GM19397 (cell line): Measurements from ENCODE around the gene LYRM2.
A peak's percentile ranks its signal among the peaks of the same experiment; 100 is the strongest.

Source experiments
- ATAC-seq: cut with Tn5 transposase; IDR thresholded peaks from one replicate; pipeline ENCODE4 v1.9.1; 2021; ENCODE audit warnings: mild to moderate bottlenecking, moderate library complexity; ENCODE audit not compliant: unreplicated experiment

LYRM2 gene

DNA sequence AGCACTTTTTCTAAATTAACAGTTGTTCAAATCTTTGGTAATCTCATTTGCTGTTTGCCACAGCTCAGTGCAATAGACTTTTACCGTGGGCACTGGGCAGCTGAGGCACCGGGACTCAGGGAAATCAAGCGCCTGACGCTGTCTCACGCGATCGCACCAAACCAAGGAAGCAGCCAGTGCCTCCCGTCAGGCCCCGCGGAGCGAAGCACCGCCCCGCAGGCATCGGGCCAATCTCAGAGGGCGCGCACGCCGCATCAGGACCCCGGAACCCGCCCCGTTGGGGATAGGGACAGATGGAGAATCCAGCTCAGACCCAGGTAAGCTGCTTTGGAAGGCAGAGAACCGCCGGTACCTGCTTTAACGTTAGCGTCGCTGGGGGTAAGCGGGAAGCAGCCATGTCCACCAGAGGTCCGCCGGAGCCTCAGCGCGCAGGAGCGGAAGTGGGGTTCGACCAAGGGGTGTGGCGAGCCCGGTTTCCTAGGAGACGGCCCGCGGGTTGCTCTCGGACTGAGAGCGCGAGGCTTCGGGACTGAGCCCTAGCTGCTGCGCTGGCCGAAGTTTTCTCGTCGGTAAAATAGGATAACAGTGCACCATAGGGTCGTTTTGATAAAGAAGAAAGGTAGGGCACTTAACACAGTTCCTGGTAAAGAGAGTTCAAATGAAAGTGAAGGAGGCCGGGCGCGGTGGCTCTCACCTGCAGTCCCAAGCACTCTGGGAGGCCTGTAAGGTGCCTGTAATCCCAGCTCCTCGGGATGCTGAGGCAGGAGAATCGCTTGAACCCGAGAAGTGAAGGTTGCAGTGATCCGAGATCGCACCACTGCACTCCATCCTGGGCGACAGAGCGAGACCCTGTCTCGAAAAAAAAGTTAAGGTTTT, at the start of gene LYRM2:
Gene LYRM2, minus strand, starts transcription at position 428 of the 876 bp plus-strand sequence. Its CDS starts 31 bp downstream, at position 397.
- ATAC-seq: peak; percentile 98

GRCh38 chr6:89688328-89688727, 49.8 kb upstream of the LYRM2 start:
- no peak for ATAC-seq

DNA sequence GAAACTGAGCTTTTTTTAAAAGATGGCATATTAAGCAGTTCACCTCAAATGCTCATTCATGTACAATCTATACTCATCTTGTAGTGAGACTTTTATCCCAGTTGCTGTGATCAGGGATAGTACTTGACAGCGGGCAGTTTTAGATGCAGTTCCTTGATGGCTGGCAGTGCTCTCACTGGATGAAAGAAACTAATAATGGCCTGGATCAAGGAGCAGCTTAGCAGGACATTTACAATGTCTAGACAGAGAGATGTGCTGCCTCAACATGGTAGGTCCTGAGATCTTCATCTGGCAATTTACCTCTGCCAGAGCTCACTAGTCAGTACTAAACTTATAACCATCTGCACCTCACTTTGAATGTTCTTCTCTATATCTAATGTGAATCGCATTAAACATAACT, 46.8 kb upstream of the LYRM2 start:
- ATAC-seq: no peak

DNA sequence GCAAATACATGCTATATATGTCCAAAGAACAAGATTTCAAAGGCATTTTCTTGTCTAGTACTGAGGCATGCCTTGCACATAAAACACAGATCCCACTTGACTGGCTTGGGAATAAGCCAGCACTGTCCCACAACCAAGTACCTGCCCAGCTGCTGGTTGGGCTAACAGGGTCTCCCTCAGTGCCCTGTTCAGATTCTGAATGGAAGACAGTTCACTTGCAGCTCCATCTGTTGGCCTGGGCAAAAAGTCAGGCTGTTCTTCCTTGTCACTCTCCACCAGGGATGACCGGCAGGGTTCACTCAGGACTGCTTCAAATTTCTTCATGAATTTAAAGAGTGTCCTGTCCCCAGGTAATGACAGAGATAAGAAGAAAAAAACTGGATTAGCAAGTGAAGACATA, 44.4 kb upstream of the LYRM2 start:
- ATAC-seq: no peak

- no peak for ATAC-seq
These were observed 43.5 kb upstream of the LYRM2 start for GRCh38 chr6:89681983-89682564.

GRCh38 chr6:89680551-89680950, 42.0 kb upstream of the LYRM2 start:
- ATAC-seq: no peak

GRCh38 chr6:89680150-89680549, 41.6 kb upstream of the LYRM2 start:
- no peak for ATAC-seq

- ATAC-seq: no peak
These were observed 40.9 kb upstream of the LYRM2 start for GRCh38 chr6:89679215-89680120.

GRCh38 chr6:89678531-89678930, 40.0 kb upstream of the LYRM2 start:
- ATAC-seq: no peak

DNA sequence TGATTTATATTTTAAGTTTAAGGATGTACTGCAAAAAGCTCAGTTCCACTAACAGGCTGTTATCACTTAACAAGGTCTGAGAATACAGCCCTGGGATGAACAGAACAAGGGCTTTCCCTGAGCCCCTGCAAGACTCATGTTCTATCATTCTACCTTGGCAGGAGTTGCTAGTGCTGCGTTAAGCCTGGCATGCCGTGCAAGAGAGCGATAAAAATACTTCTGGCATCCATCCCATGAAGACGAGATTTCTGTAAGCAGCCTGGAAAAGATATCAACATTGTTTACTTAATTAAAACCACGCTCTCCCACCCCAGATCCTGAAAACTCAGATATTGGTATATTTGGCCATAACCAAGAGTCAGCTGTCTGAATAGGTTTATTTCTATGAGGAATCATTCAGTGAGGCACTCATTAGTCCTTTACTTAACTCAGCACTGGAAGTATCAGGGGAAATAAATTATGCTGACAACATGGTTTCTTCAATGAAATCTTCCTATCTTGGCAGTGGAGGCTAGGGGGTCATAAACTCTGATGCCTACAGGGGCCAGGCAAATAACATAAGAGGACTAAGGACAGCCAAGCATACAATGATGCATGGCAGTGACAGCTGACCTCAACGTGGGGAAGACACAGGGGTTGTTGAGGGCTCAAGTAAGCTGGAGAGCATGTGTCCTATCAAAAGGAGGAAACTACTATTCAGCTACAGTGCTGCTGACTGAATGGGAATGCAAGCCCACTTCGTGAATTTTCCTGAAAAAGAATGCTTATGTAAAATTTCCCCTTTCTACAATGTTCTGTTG, 37.6 kb upstream of the LYRM2 start:
- ATAC-seq: no peak

- ATAC-seq: no peak
These were observed 32.5 kb upstream of the LYRM2 start for GRCh38 chr6:89670935-89671565.

GRCh38 chr6:89669002-89669401, 30.5 kb upstream of the LYRM2 start:
- no peak for ATAC-seq

GRCh38 chr6:89667872-89668556, 29.5 kb upstream of the LYRM2 start:
- ATAC-seq: no peak

DNA sequence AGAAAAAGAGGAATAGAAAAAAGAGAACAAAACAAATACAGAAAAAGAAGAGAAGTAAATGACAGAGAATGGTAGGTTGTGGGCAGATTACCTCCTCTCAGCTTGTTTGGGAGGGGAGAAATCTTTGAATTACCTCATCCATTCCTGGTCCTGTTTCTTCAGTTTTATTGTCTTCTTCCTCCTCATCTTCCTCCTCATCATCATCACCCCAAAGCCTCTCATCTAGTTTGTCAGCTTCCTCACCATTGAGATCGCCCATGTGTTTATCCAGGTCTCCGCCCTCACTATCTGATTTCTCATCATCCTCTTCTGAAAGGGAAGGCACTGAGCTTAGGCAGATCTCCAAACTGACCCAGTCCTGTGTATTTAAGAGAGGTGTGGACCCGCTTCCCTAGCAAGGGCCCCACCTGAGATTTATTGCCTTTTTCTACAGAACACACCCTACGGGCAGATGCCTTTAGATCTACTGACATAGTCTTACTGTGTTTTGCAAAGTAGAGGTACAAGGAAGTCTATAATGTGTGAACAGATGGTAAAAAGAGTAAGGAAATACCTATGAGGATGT, 24.2 kb upstream of the LYRM2 start:
- no peak for ATAC-seq

- ATAC-seq: no peak
These were observed 23.0 kb upstream of the LYRM2 start for GRCh38 chr6:89661559-89661958.

- no peak for ATAC-seq
These were observed 22.4 kb upstream of the LYRM2 start for GRCh38 chr6:89660981-89661380.

DNA sequence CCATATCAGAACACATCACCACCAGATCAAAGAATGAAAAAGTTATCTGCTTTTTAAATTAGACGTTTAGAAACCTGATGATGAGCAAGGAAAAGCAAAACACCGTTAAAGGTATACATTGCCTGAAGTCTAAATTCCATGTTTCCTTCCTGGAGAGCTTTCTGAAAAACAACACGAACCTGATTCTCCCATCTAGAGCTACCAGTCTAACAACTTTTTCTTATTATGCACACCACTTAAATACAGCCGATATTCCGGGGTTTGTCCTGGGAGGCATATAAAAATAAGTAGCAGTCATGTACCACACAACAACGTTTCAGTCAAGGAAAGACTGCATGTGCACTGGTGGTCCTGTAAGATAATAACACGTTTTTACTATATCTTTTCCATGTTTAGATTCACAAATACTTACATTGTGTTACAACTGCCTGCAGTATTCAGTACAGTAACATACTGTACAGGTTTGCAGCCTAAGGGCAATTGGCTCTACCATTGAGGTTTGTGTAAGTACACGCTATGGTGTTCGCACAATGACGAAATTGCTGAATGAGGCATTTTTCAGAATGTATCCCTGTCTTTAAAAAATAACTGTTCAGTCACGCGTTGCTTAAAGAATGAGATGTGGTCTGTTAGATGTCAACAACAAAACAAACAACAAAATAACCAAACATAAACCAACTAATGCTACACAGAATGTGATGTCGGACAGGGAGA, 19.1 kb upstream of the LYRM2 start:
- no peak for ATAC-seq

DNA sequence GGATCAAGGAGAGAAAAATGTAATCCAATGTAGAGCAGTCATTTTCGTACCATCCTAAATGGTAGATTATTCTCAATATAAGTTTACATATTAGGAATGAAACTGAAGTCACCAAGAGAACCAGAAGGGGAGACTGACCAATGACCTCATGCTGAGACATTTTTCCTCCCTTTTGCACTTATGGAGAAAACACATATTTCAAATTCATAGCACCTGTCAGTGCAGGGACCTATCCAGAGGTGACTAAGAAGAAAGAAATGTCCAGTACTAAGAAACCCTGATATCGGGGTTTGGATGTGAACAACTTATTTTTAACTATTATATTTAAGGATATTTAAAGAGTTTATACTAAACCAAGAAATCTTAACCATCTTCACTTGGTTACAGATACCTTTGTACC, 16.6 kb upstream of the LYRM2 start:
- ATAC-seq: no peak

DNA sequence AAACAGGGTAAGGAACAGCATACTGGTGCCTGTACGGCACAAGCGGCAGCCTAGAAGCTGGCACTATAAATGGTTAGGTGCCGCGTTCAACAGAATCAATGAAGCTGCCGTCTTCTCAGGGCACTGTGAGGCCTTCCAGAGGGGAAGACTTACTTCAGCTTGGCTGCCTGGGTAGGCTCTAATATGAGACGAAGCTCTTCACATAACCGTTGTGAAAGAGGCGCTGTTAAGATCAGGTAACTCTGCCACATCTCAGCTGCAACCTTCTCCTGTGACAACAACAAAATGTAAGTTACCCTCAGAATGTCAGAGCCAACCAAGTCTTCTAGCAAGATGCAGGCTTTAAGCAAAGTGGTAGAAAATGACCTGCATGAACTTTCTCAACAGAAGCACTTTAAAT, 12.0 kb upstream of the LYRM2 start:
- no peak for ATAC-seq
